A549 (cell line): ENCODE data around the gene ZP4.

ENCODE experiments used
- EP300 ChIP-seq, 2 experiments: fragments of >200 bp; sonication (Bioruptor Twin); formaldehyde crosslinking; IDR thresholded peaks; 2 replicates in 1 of 2; 3 replicates in 1 of 2; pipeline ENCODE4 v1.6.1; 2016 to 2017
- ESRRA ChIP-seq: fragments of 150-350 bp; IDR thresholded peaks from 2 replicates; pipeline ENCODE4 v1.6.1; 2014; ENCODE audit warnings: mild to moderate bottlenecking, low read length, borderline replicate concordance
- GATA3 ChIP-seq: IDR thresholded peaks from 2 replicates; pipeline ENCODE4 v1.6.1; 2012; ENCODE audit warnings: borderline replicate concordance
- JUN ChIP-seq, 2 experiments: fragments of >200 bp; sonication (Bioruptor Twin); formaldehyde crosslinking; IDR thresholded peaks; 2 replicates in 1 of 2; 3 replicates in 1 of 2; pipeline ENCODE4 v1.6.1; 2016 to 2017
- POLR2A ChIP-seq: IDR thresholded peaks from 2 replicates; pipeline ENCODE4 v1.6.1; 2012; ENCODE audit warnings: mild to moderate bottlenecking, low read length
- TF ChIP-seq, protein P1 (sequence below): fragments of >200 bp; sonication (Bioruptor Twin); formaldehyde crosslinking; IDR thresholded peaks from 3 replicates; pipeline ENCODE4 v1.5.1; 2016

DNA sequence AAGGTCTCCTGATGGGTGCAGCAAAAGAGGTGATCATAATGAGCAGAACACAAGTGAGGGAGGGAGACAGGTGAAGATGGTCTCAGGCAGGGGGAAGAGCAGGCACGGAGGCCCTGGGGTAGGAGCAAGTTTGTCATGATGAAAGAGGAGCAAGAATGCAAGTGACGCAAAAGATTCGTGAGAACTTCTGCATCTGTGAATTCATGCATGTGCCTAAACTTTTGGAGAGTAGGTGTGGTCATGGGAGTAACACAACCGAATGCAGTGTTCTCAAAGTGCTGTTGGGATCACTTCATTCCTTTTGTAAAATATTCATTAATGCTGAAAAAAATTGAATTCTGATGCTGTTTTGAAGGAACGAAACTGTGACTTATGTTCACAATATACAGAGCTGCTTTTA lies 47.3 kb upstream of the ZP4 start:
- TF ChIP-seq, protein P1, sequence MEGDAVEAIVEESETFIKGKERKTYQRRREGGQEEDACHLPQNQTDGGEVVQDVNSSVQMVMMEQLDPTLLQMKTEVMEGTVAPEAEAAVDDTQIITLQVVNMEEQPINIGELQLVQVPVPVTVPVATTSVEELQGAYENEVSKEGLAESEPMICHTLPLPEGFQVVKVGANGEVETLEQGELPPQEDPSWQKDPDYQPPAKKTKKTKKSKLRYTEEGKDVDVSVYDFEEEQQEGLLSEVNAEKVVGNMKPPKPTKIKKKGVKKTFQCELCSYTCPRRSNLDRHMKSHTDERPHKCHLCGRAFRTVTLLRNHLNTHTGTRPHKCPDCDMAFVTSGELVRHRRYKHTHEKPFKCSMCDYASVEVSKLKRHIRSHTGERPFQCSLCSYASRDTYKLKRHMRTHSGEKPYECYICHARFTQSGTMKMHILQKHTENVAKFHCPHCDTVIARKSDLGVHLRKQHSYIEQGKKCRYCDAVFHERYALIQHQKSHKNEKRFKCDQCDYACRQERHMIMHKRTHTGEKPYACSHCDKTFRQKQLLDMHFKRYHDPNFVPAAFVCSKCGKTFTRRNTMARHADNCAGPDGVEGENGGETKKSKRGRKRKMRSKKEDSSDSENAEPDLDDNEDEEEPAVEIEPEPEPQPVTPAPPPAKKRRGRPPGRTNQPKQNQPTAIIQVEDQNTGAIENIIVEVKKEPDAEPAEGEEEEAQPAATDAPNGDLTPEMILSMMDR: no peak
- TF ChIP-seq POLR2A: no peak
- no peak for TF ChIP-seq JUN (IDR thresholded peaks at IDR 0.05)
- TF ChIP-seq EP300 (IDR thresholded peaks at IDR 0.05): no peak
- TF ChIP-seq GATA3: no peak
- no peak for TF ChIP-seq ESRRA
